GM23248 (cell line): ENCODE results near the gene CXCR3. TPM values are rescaled to one million over a fixed set of nuclear protein-coding genes. Genes with fewer than 3 reads are reported as not detected.

Experiments
- DNase-seq: peaks from one replicate; pipeline ENCODE4 v3.0.0-alpha.2; 2015
- H2AFZ ChIP-seq: fragments of 200-600 bp; sonication (generic); 2 replicates; pipeline ENCODE4 v1.6.1; 2016; ENCODE audit warnings: antibody characterized with exemption
- H3F3A ChIP-seq: fragments of 200-600 bp; sonication (generic); 2 replicates; pipeline ENCODE4 v1.6.1; 2016; ENCODE audit warnings: mild to moderate bottlenecking, antibody characterized with exemption, mixed run types; ENCODE audit not compliant: insufficient read depth
- H3K27ac ChIP-seq: fragments of 200-600 bp; sonication (generic); 2 replicates; pipeline ENCODE4 v1.5.1; 2016; ENCODE audit warnings: mild to moderate bottlenecking
- H3K27me3 ChIP-seq: fragments of 200-600 bp; sonication (generic); replicated peaks from 2 replicates; pipeline ENCODE4 v1.6.1; 2016; ENCODE audit warnings: mild to moderate bottlenecking; ENCODE audit not compliant: insufficient read depth
- H3K36me3 ChIP-seq: fragments of 200-600 bp; sonication (generic); 2 replicates; pipeline ENCODE4 v1.6.1; 2016; ENCODE audit warnings: low read depth, mild to moderate bottlenecking
- H3K4me1 ChIP-seq: fragments of 200-600 bp; sonication (generic); 2 replicates; pipeline ENCODE4 v1.6.1; 2016; ENCODE audit warnings: mild to moderate bottlenecking; ENCODE audit not compliant: insufficient read depth
- H3K4me2 ChIP-seq: fragments of 200-600 bp; sonication (generic); one replicate; pipeline ENCODE4 v1.6.1; 2016; ENCODE audit warnings: mild to moderate bottlenecking; ENCODE audit not compliant: unreplicated experiment
- H3K4me3 ChIP-seq: fragments of 200-600 bp; sonication (generic); 2 replicates; pipeline ENCODE4 v1.5.1; 2016; ENCODE audit warnings: mild to moderate bottlenecking
- H3K79me2 ChIP-seq: fragments of 200-600 bp; sonication (generic); 2 replicates; pipeline ENCODE4 v1.6.1; 2016; ENCODE audit warnings: mild to moderate bottlenecking; ENCODE audit not compliant: insufficient read depth
- H3K9ac ChIP-seq: fragments of 200-600 bp; sonication (generic); 2 replicates; pipeline ENCODE4 v1.6.1; 2016; ENCODE audit warnings: mild to moderate bottlenecking
- H3K9me2 ChIP-seq: fragments of 200-600 bp; sonication (generic); 2 replicates; pipeline ENCODE4 v1.6.1; 2016; ENCODE audit warnings: mixed run types, mild to moderate bottlenecking, moderate library complexity; ENCODE audit not compliant: insufficient read depth
- H3K9me3 ChIP-seq: fragments of 200-600 bp; sonication (generic); one replicate; pipeline ENCODE4 v1.6.1; 2017; ENCODE audit warnings: low read depth
- H4K20me1 ChIP-seq: fragments of 200-600 bp; sonication (generic); 2 replicates; pipeline ENCODE4 v1.6.0; 2016; ENCODE audit not compliant: insufficient read depth
- EZH2 ChIP-seq: fragments of 200-600 bp; sonication (generic); IDR thresholded peaks from 2 replicates; pipeline ENCODE4 v1.6.1; 2018; ENCODE audit warnings: antibody characterized with exemption, mild to moderate bottlenecking; ENCODE audit not compliant: insufficient read depth, poor library complexity, severe bottlenecking
- EZH2phosphoT487 ChIP-seq: fragments of 200-600 bp; sonication (generic); IDR thresholded peaks from 2 replicates; pipeline ENCODE4 v1.6.1; 2018; ENCODE audit warnings: antibody characterized with exemption, moderate library complexity, mild to moderate bottlenecking, low read depth; ENCODE audit not compliant: insufficient read depth
- WGBS, 2 experiments: methylation state at CpG; one replicate each; pipeline ENCODE4 v1.1.6; 2015 to 2017; ENCODE audit warnings: low lambda C conversion rate in 2 of 2, low coverage in 1 of 2; ENCODE audit errors: missing lambda C conversion rate in 2 of 2; 5-methylcytosine and 5-hydroxymethylcytosine counted together
- in situ Hi-C: fragments of 300-500 bp; cut with MboI; formaldehyde crosslinking; loops from 2 replicates; pipeline ENCODE4 v1.15.0; 2020
- polyA plus RNA-seq: library from polyadenylated mRNA; unstranded; fragments of >200 nt; fragmentation: Nextera tagmentation; extraction: Ambion mirVana; gene quantifications from 2 replicates; pipeline ENCODE4 v1.2.1, GENCODE V29; 2016
- total RNA-seq: library from RNA; depleted of rRNA; stranded (reverse); fragments of >200 nt; shearing (Covaris generic); gene quantifications from 2 replicates; pipeline ENCODE4 v1.2.3, GENCODE V29; 2014

Gene CXCR3
- total and polyA plus RNA-seq, 2 experiments from 2014 or later: not detected

- Histone ChIP-seq H3K27ac (peak overlapping the region; percentile 35), H3K9me2 (no peaks in the 10 kb centered on the region), H3K4me1 (peaks cover 11% of the 10 kb centered on the region; the same call in 1 of the 2 replicates), H4K20me1 (no peaks in the 10 kb centered on the region), H3K9me3 (no peaks in the 10 kb centered on the region), H3K4me2 (no peak overlapping the region), H3F3A (no peaks in the 10 kb centered on the region), H3K27me3 (no peaks in the 10 kb centered on the region), H3K79me2 (no peaks in the 10 kb centered on the region), H3K36me3 (no peaks in the 10 kb centered on the region), H3K9ac (no peak overlapping the region), H3K4me3 (no peak overlapping the region), H2AFZ (no peak overlapping the region)
- DNase-seq: no peak
- in situ Hi-C loops: no loop called here
- TF ChIP-seq EZH2: no peak
- TF ChIP-seq EZH2phosphoT487: no peak
- WGBS, 2 experiments: 85 to 96% methylated on average over 7 to 9 of the region's 9 CpGs
Measured at GRCh38 chrX:71622032-71622575, 3.8 kb upstream of the CXCR3 start.

- Histone ChIP-seq H3K9me3 (no peaks in the 10 kb centered on the region), H3K4me3 (no peak overlapping the region), H3K9ac (no peak overlapping the region), H3K27me3 (no peaks in the 10 kb centered on the region), H2AFZ (no peak overlapping the region), H3F3A (no peaks in the 10 kb centered on the region), H3K79me2 (no peaks in the 10 kb centered on the region), H3K27ac (peak overlapping the region; percentile 18; the same call in 1 of the 2 replicates), H3K4me1 (peaks cover 11% of the 10 kb centered on the region; the same call in 1 of the 2 replicates), H3K4me2 (no peak overlapping the region), H3K9me2 (no peaks in the 10 kb centered on the region), H3K36me3 (no peaks in the 10 kb centered on the region), H4K20me1 (no peaks in the 10 kb centered on the region)
- peak; percentile 56 for DNase-seq
- in situ Hi-C loops: no loop called here
- 24 to 32% methylated on average over 5 to 6 of the region's 6 CpGs for WGBS, 2 experiments
- TF ChIP-seq EZH2phosphoT487 (no peak), EZH2 (no peak)
Measured at GRCh38 chrX:71621603-71622002, 3.3 kb upstream of the CXCR3 start.

- H2AFZ ChIP-seq: no peak overlapping the region
- no peak for DNase-seq
- H3K9me3 ChIP-seq: no peaks in the 10 kb centered on the region
- H3F3A ChIP-seq: no peaks in the 10 kb centered on the region
- TF ChIP-seq EZH2: no peak
- TF ChIP-seq EZH2phosphoT487: no peak
- H3K27ac ChIP-seq: no peak overlapping the region
- no peak overlapping the region for H3K4me3 ChIP-seq
- H3K79me2 ChIP-seq: no peaks in the 10 kb centered on the region
- H4K20me1 ChIP-seq: no peaks in the 10 kb centered on the region
- in situ Hi-C loops: no loop called here
- H3K9ac ChIP-seq: no peak overlapping the region
- H3K36me3 ChIP-seq: no peaks in the 10 kb centered on the region
- WGBS, 2 experiments: 80 to 100% methylated on average over 1 of the region's 1 CpG
- no peak overlapping the region for H3K4me2 ChIP-seq
- no peaks in the 10 kb centered on the region for H3K27me3 ChIP-seq
- H3K9me2 ChIP-seq: no peaks in the 10 kb centered on the region
- H3K4me1 ChIP-seq: peaks cover 11% of the 10 kb centered on the region; the same call in 1 of the 2 replicates
Measured at GRCh38 chrX:71619986-71620385, 1.7 kb upstream of the CXCR3 start.

GRCh38 chrX:71619193-71619592 lies 882 bp upstream of the CXCR3 start:
- no peak for DNase-seq
- no peaks in the 10 kb centered on the region for H3K27me3 ChIP-seq
- H3K79me2 ChIP-seq: no peaks in the 10 kb centered on the region
- in situ Hi-C loops: no loop called here
- no peak overlapping the region for H3K27ac ChIP-seq
- no peak overlapping the region for H3K4me3 ChIP-seq
- H3F3A ChIP-seq: no peaks in the 10 kb centered on the region
- no peaks in the 10 kb centered on the region for H3K36me3 ChIP-seq
- no peak overlapping the region for H3K9ac ChIP-seq
- H4K20me1 ChIP-seq: no peaks in the 10 kb centered on the region
- peaks cover 11% of the 10 kb centered on the region; the same call in 1 of the 2 replicates for H3K4me1 ChIP-seq
- TF ChIP-seq EZH2: no peak
- no peak for TF ChIP-seq EZH2phosphoT487
- 72 to 78% methylated on average over 8 of the region's 8 CpGs for WGBS, 2 experiments
- no peaks in the 10 kb centered on the region for H3K9me2 ChIP-seq
- no peaks in the 10 kb centered on the region for H3K9me3 ChIP-seq
- H3K4me2 ChIP-seq: no peak overlapping the region
- no peak overlapping the region for H2AFZ ChIP-seq
